H9 (cell line): Measurements from ENCODE around the gene LRRFIP1. TPM values are rescaled to one million over a fixed set of nuclear protein-coding genes. Genes with fewer than 3 reads are reported as not detected.
A peak's percentile ranks its signal among the peaks of the same experiment; 100 is the strongest.
"Not testable (repeated sequence)": the region's sequence is repeated elsewhere in the genome, so short reads cannot be mapped to it uniquely, and the experiment has no call there.

Source experiments
- DNase-seq: peaks from one replicate; pipeline ENCODE4 v3.0.0-alpha.2; 2017
- H2AFZ ChIP-seq: one replicate; pipeline ENCODE4 v1.6.1; 2013; ENCODE audit warnings: mild to moderate bottlenecking, low read length, control low read depth, moderate library complexity
- H2AK5ac ChIP-seq: 2 replicates; pipeline ENCODE4 v1.6.1; 2013; ENCODE audit warnings: low read length, control low read depth, mixed read lengths; ENCODE audit not compliant: insufficient read length
- H2BK120ac ChIP-seq: one replicate; pipeline ENCODE4 v1.6.1; 2013; ENCODE audit warnings: low read depth, mild to moderate bottlenecking, low read length, control low read depth, inconsistent platforms; ENCODE audit not compliant: poor library complexity, severe bottlenecking
- H2BK12ac ChIP-seq: 2 replicates; pipeline ENCODE4 v1.6.1; 2013; ENCODE audit warnings: low read length, control low read depth, mixed read lengths, low read depth; ENCODE audit not compliant: insufficient read length
- H2BK15ac ChIP-seq: 2 replicates; pipeline ENCODE4 v1.6.1; 2013; ENCODE audit warnings: low read depth, low read length, control low read depth
- H2BK20ac ChIP-seq: one replicate; pipeline ENCODE4 v1.6.1; 2013; ENCODE audit warnings: low read depth, mild to moderate bottlenecking, low read length, control low read depth, inconsistent platforms; ENCODE audit not compliant: poor library complexity, severe bottlenecking
- H2BK5ac ChIP-seq: 2 replicates; pipeline ENCODE4 v1.6.1; 2013; ENCODE audit warnings: low read length, control low read depth, mixed read lengths; ENCODE audit not compliant: insufficient read length
- H3K14ac ChIP-seq: 2 replicates; pipeline ENCODE4 v1.6.1; 2013; ENCODE audit warnings: low read length, control low read depth; ENCODE audit not compliant: insufficient read depth
- H3K18ac ChIP-seq: 2 replicates; pipeline ENCODE4 v1.6.1; 2013; ENCODE audit warnings: low read depth, mild to moderate bottlenecking, mixed read lengths, low read length, control low read depth; ENCODE audit not compliant: insufficient read length
- H3K23ac ChIP-seq: 2 replicates; pipeline ENCODE4 v1.6.1; 2013; ENCODE audit warnings: low read length, control low read depth, mixed read lengths, low read depth; ENCODE audit not compliant: insufficient read length
- H3K23me2 ChIP-seq: 2 replicates; pipeline ENCODE4 v1.6.1; 2013; ENCODE audit warnings: low read depth, mild to moderate bottlenecking, mixed read lengths, low read length, control low read depth; ENCODE audit not compliant: insufficient read length, poor library complexity, severe bottlenecking
- H3K27ac ChIP-seq: 2 replicates; pipeline ENCODE4 v1.5.1; 2013; ENCODE audit warnings: low read length, control low read depth, mixed read lengths, low read depth; ENCODE audit not compliant: insufficient read length
- H3K27me3 ChIP-seq: 2 replicates; pipeline ENCODE4 v1.6.1; 2013; ENCODE audit warnings: low read length, control low read depth, inconsistent platforms; ENCODE audit not compliant: insufficient read depth
- H3K4ac ChIP-seq: 2 replicates; pipeline ENCODE4 v1.6.1; 2013; ENCODE audit warnings: low read depth, mild to moderate bottlenecking, control low read depth, inconsistent platforms, low read length, moderate library complexity
- H3K4me1 ChIP-seq: 2 replicates; pipeline ENCODE4 v1.6.1; 2013; ENCODE audit warnings: low read length, control low read depth, inconsistent platforms; ENCODE audit not compliant: insufficient read depth
- H3K4me2 ChIP-seq: 2 replicates; pipeline ENCODE4 v1.6.1; 2013; ENCODE audit warnings: low read length, control low read depth, mixed read lengths; ENCODE audit not compliant: insufficient read length, insufficient read depth
- H3K56ac ChIP-seq: 2 replicates; pipeline ENCODE4 v1.6.1; 2013; ENCODE audit warnings: low read depth, mild to moderate bottlenecking, mixed read lengths, low read length, control low read depth; ENCODE audit not compliant: insufficient read length
- H3K79me1 ChIP-seq: 2 replicates; pipeline ENCODE4 v1.6.1; 2013; ENCODE audit warnings: low read depth, mild to moderate bottlenecking, moderate library complexity, low read length, control low read depth, inconsistent platforms; ENCODE audit not compliant: insufficient read depth, poor library complexity, severe bottlenecking
- H3K79me2 ChIP-seq: 2 replicates; pipeline ENCODE4 v1.6.1; 2013; ENCODE audit warnings: low read length, control low read depth, inconsistent platforms; ENCODE audit not compliant: insufficient read depth
- H3K9ac ChIP-seq: 2 replicates; pipeline ENCODE4 v1.6.1; 2013; ENCODE audit warnings: low read length, control low read depth, mixed read lengths; ENCODE audit not compliant: insufficient read length; ENCODE audit errors: extremely low read depth
- H3K9me3 ChIP-seq: one replicate; pipeline ENCODE4 v1.6.1; 2013; ENCODE audit warnings: low read depth, low read length, inconsistent platforms; ENCODE audit not compliant: control insufficient read depth
- H3T11ph ChIP-seq: one replicate; pipeline ENCODE4 v1.6.1; 2013; ENCODE audit warnings: mild to moderate bottlenecking, low read length, control low read depth, inconsistent platforms
- H4K20me1 ChIP-seq: one replicate; pipeline ENCODE4 v1.6.1; 2013; ENCODE audit not compliant: control insufficient read depth, insufficient read length, insufficient read depth
- H4K5ac ChIP-seq: 2 replicates; pipeline ENCODE4 v1.6.1; 2013; ENCODE audit warnings: low read depth, mild to moderate bottlenecking, mixed read lengths, low read length, control low read depth; ENCODE audit not compliant: insufficient read length
- H4K8ac ChIP-seq: replicated peaks from 2 replicates; pipeline ENCODE4 v1.6.1; 2013; ENCODE audit warnings: low read length, control low read depth, mixed read lengths, low read depth; ENCODE audit not compliant: insufficient read length
- H4K91ac ChIP-seq: 2 replicates; pipeline ENCODE4 v1.6.1; 2013; ENCODE audit warnings: low read depth, mild to moderate bottlenecking, moderate library complexity, mixed read lengths, low read length, control low read depth; ENCODE audit not compliant: insufficient read length
- H3K27ac Mint-ChIP-seq, 3 experiments: 2 replicates in 2 of 3; 3 replicates in 1 of 3; pipeline ENCODE4 v1.8.0; 2020 to 2021; ENCODE audit warnings: mixed read lengths in 3 of 3, mild to moderate bottlenecking in 1 of 3, moderate library complexity in 1 of 3
- H3K27me3 Mint-ChIP-seq: 2 replicates; pipeline ENCODE4 v1.8.0; 2021; ENCODE audit warnings: low read depth, mild to moderate bottlenecking, moderate library complexity, mixed read lengths
- H3K36me3 Mint-ChIP-seq, 3 experiments: 2 replicates in 2 of 3; 3 replicates in 1 of 3; pipeline ENCODE4 v1.8.0; 2020 to 2021; ENCODE audit warnings: low read depth in 3 of 3, mixed read lengths in 3 of 3; ENCODE audit not compliant: insufficient read depth in 1 of 3
- H3K4me1 Mint-ChIP-seq, 2 experiments: 2 replicates each; pipeline ENCODE4 v1.8.0; 2020; ENCODE audit warnings: mixed read lengths in 2 of 2
- H3K4me3 Mint-ChIP-seq, 2 experiments: 2 replicates in 1 of 2; 3 replicates in 1 of 2; pipeline ENCODE4 v1.8.0; 2020 to 2021; ENCODE audit warnings: mild to moderate bottlenecking in 2 of 2, mixed read lengths in 2 of 2, moderate library complexity in 1 of 2
- H3K9me3 Mint-ChIP-seq, 2 experiments: 2 replicates in 1 of 2; 3 replicates in 1 of 2; pipeline ENCODE4 v1.8.0; 2020; ENCODE audit warnings: mild to moderate bottlenecking in 2 of 2, mixed read lengths in 2 of 2, moderate library complexity in 1 of 2
- WGBS: extraction: QIAGEN DNeasy Blood & Tissue Kit; methylation state at CpG from one replicate; pipeline ENCODE4 v1.1.7; 2013; ENCODE audit warnings: missing lambda C conversion rate, low lambda C conversion rate, mixed read lengths; ENCODE audit not compliant: insufficient read length; ENCODE audit errors: extremely low coverage; 5-methylcytosine and 5-hydroxymethylcytosine counted together
- total RNA-seq: library from RNA; stranded (reverse); gene quantifications from 2 replicates; pipeline ENCODE4 v1.2.1, GENCODE V29; 2021
- TF ChIP-seq, protein P1 (sequence below): fragments of 200-600 bp; sonication (generic); conservative IDR thresholded peaks from 3 replicates; pipeline ENCODE4 v1.8.0; 2021; ENCODE audit warnings: antibody characterized with exemption, mild to moderate bottlenecking

LRRFIP1 gene
- total RNA-seq, 1 experiment from 2014 or later = 38.5 TPM

DNA sequence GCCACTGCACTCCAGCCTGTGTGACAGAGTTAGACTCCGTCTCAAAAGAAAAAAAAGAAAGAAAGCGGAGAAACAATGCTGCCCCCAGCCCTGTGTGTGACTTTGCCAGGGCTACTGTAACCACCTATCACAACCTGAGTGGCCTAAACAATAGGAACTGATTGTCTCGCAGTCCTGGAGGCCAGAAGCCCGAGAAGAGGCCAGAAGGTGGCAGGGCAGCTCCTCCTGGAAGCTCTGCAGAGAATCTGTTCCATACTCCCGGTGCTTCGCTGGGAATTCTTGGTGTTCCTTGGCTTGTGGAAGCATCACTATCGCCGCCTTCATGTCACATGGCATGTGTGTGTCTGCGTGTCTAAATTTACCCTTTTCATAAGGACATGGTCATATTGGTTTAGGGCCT lies 22.4 kb upstream of the LRRFIP1 start:
- H3T11ph ChIP-seq = no peak overlapping the region
- no peak overlapping the region for H2BK20ac ChIP-seq
- H3K4me1 Mint-ChIP-seq = peaks cover 55 to 57% of the 10 kb centered on the region in 2 experiments
- peaks cover 13% of the 10 kb centered on the region for H3K27me3 Mint-ChIP-seq
- H3K4me3 Mint-ChIP-seq = no peak overlapping the region; a peak in 1 of 5 replicates
- H3K4me1 ChIP-seq = peaks cover 5% of the 10 kb centered on the region; the same call in 1 of the 2 replicates
- no peak overlapping the region for H3K56ac ChIP-seq
- H3K18ac ChIP-seq = no peak overlapping the region
- H2BK120ac ChIP-seq = no peak overlapping the region
- H3K9ac ChIP-seq = no peak overlapping the region
- H3K27ac ChIP-seq = no peak overlapping the region
- no peak overlapping the region for H2BK5ac ChIP-seq
- TF ChIP-seq, protein P1, sequence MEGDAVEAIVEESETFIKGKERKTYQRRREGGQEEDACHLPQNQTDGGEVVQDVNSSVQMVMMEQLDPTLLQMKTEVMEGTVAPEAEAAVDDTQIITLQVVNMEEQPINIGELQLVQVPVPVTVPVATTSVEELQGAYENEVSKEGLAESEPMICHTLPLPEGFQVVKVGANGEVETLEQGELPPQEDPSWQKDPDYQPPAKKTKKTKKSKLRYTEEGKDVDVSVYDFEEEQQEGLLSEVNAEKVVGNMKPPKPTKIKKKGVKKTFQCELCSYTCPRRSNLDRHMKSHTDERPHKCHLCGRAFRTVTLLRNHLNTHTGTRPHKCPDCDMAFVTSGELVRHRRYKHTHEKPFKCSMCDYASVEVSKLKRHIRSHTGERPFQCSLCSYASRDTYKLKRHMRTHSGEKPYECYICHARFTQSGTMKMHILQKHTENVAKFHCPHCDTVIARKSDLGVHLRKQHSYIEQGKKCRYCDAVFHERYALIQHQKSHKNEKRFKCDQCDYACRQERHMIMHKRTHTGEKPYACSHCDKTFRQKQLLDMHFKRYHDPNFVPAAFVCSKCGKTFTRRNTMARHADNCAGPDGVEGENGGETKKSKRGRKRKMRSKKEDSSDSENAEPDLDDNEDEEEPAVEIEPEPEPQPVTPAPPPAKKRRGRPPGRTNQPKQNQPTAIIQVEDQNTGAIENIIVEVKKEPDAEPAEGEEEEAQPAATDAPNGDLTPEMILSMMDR = peak; percentile 39; the same call in 1 of the 3 replicates
- H3K27me3 ChIP-seq = no peaks in the 10 kb centered on the region
- peaks cover 35 to 46% of the 10 kb centered on the region in 2 experiments for H3K9me3 Mint-ChIP-seq
- no peaks in the 10 kb centered on the region for H3K79me1 ChIP-seq
- no peaks in the 10 kb centered on the region for H3K23me2 ChIP-seq
- H3K23ac ChIP-seq = no peak overlapping the region
- DNase-seq = no peak
- no peak overlapping the region for H3K4ac ChIP-seq
- no CpG with 5 or more reads among the region's 9 CpGs for WGBS
- no peak overlapping the region for H3K27ac Mint-ChIP-seq
- H2BK12ac ChIP-seq = no peak overlapping the region
- no peak overlapping the region for H2BK15ac ChIP-seq
- H3K79me2 ChIP-seq = no peaks in the 10 kb centered on the region
- no peak overlapping the region for H3K14ac ChIP-seq
- no peak overlapping the region for H2AK5ac ChIP-seq
- H2AFZ ChIP-seq = no peak overlapping the region
- H4K8ac ChIP-seq = no peak overlapping the region
- peaks cover 3% of the 10 kb centered on the region for H3K9me3 ChIP-seq
- H4K91ac ChIP-seq = no peak overlapping the region
- no peak overlapping the region for H3K4me2 ChIP-seq
- no peaks in the 10 kb centered on the region for H4K20me1 ChIP-seq
- H3K36me3 Mint-ChIP-seq = peaks cover 27 to 35% (median 27%) of the 10 kb centered on the region in 3 experiments
- H4K5ac ChIP-seq = no peak overlapping the region

DNA sequence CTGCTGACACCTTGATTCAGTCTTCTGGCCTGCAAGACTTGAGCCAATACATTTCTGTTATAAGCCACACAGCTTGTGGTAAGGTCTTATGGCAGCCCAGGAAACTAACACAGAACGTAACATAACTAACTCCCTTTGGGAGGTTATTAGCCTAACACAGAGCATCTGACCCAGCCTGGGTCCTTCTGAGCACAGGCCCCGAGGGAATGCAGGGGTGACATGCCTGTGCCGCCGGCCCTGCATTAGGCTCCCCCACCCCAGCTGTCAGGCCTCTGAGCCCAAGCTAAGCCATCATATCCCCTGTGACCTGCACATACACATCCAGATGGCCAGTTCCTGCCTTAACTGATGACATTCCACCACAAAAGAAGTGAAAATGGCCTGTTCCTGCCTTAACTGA lies 20.9 kb upstream of the LRRFIP1 start:
- not testable (repeated sequence) for H4K8ac ChIP-seq, H3K79me1 ChIP-seq, H4K20me1 ChIP-seq, DNase-seq, H3K27ac Mint-ChIP-seq, H3K18ac ChIP-seq, H2BK12ac ChIP-seq, H4K91ac ChIP-seq, H2AK5ac ChIP-seq, H3T11ph ChIP-seq, H2BK15ac ChIP-seq, H3K14ac ChIP-seq, H2BK5ac ChIP-seq, H3K79me2 ChIP-seq, H2BK120ac ChIP-seq, H3K4me1 ChIP-seq, H3K27me3 ChIP-seq, H4K5ac ChIP-seq, H2BK20ac ChIP-seq, H2AFZ ChIP-seq, H3K9ac ChIP-seq, H3K4ac ChIP-seq, H3K27ac ChIP-seq, H3K9me3 ChIP-seq, H3K4me3 Mint-ChIP-seq, H3K23ac ChIP-seq, H3K4me2 ChIP-seq, H3K23me2 ChIP-seq, H3K56ac ChIP-seq
- peaks cover 35 to 46% of the 10 kb centered on the region in 2 experiments for H3K9me3 Mint-ChIP-seq
- H3K4me1 Mint-ChIP-seq = peaks cover 43 to 50% of the 10 kb centered on the region in 2 experiments
- peaks cover 27 to 35% (median 27%) of the 10 kb centered on the region in 3 experiments for H3K36me3 Mint-ChIP-seq
- peaks cover 11% of the 10 kb centered on the region for H3K27me3 Mint-ChIP-seq
- no CpG with 5 or more reads among the region's 4 CpGs for WGBS
